HG02642 (cell line): Measurements from ENCODE around the gene TBC1D21.
"Not testable (repeated sequence)": the region's sequence is repeated elsewhere in the genome, so short reads cannot be mapped to it uniquely, and the experiment has no call there.

Source experiments
- ATAC-seq: cut with Tn5 transposase; IDR thresholded peaks from one replicate; pipeline ENCODE4 v1.9.1; 2021; ENCODE audit warnings: mild to moderate bottlenecking; ENCODE audit not compliant: unreplicated experiment, poor library complexity

TBC1D21 gene

DNA sequence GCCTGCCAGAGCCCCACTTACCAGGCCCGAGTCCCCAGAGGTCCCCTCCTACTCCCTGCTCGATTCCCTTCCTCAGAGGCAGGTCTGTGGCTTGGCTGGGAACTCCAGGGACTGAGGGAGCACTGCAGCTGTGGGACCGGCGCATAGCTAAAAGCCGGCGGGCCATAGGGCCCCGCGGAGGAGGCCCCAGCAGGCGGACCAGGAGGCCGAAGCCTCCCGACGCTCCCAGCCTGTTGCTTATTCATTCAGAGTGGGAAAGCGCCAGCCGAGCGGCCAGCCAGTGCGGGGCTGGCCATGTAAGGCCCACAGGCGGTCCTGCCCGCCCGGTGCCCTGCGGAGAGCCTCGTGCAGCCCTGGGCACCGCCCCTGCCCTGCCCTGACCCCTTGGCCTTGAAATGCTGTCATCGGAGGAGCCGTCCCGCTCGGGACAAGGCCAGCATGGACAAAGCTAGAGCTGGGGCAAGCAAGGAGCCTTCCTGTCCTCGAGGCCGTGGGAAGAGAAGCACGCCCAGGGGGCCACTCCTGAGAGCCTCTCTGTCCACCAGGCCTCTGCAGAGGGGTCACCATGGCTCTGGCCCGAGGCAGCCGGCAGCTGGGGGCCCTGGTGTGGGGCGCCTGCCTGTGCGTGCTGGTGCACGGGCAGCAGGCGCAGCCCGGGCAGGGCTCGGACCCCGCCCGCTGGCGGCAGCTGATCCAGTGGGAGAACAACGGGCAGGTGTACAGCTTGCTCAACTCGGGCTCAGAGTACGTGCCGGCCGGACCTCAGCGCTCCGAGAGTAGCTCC is 53.0 kb downstream of the TBC1D21 start, which contains the start of gene LOXL1:
Gene LOXL1, plus strand, starts transcription at position 244 of the 784 bp plus-strand sequence. Its CDS starts 322 bp downstream, at position 566.
- ATAC-seq: no peak

DNA sequence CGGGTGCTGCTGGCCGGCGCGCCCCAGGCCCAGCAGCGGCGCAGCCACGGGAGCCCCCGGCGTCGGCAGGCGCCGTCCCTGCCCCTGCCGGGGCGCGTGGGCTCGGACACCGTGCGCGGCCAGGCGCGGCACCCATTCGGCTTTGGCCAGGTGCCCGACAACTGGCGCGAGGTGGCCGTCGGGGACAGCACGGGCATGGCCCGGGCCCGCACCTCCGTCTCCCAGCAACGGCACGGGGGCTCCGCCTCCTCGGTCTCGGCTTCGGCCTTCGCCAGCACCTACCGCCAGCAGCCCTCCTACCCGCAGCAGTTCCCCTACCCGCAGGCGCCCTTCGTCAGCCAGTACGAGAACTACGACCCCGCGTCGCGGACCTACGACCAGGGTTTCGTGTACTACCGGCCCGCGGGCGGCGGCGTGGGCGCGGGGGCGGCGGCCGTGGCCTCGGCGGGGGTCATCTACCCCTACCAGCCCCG is 53.7 kb downstream of the TBC1D21 start:
- no peak for ATAC-seq

DNA sequence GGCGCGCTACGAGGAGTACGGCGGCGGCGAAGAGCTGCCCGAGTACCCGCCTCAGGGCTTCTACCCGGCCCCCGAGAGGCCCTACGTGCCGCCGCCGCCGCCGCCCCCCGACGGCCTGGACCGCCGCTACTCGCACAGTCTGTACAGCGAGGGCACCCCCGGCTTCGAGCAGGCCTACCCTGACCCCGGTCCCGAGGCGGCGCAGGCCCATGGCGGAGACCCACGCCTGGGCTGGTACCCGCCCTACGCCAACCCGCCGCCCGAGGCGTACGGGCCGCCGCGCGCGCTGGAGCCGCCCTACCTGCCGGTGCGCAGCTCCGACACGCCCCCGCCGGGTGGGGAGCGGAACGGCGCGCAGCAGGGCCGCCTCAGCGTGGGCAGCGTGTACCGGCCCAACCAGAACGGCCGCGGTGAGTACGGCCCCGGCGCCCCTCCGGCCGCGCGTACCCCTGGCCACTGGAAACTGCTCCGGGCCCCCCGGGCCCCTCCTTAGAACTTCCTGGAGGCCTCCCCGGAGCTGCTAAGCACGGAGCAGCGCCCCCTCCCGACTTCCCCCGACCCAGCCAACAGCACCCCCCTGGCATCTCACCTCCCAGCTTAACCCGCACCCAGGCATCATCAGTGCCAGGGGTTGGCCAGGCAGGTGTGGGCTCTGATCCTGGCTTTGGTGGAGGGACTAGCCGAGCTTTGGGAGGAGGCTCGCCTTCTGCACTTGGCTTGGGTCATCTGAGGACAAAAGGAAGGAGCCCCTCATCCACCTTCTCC is 54.3 kb downstream of the TBC1D21 start:
- ATAC-seq: no peak

DNA sequence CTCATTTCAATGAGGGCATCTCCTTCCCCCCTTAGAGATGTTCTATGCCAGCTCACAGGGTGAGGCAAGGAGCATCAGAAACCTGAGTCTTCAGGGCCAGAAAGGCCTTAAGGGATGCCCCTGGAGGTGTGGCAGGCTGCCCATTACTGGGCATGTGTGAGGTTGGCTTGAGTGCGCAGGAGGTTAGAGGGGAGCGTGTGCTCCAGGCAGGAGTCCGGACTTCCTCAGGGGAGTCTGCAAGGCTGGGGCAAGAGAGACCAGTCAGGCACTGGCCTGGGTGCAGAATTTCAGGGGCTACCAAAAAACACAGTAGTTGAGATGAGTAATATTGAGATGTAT is 54.8 kb downstream of the TBC1D21 start:
- no peak for ATAC-seq

DNA sequence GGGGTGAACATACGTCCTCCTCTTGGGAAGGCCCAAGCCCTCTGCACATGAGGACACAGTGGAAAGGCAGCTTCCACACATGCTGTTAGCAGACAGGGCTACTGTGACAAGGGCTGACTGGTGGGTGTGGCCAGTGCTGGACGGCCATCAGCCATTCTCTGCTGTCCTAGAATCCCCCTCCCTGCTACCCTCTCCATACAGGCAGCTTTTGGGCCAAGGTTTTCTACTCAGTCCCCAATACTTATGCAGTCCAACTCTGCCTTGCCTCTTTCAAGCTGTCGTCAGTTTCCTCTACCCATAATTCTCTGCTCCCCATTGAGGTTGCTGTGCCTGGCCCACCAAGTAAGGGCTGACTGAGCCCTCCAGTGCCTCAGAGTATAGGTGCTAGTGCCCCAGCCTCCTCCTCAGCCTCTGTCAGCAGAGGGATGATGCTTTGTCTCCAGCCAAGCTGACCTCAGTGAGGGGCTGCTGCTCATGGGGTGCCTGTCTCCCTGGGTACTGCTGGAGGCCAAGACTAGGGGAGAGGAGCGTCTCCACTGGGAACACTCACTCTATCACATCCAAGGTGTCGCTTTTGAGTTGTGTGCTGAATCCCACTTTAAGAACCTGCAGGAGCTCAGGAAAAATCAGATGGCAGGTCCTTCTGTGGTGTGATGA is 55.7 kb downstream of the TBC1D21 start:
- no peak for ATAC-seq

DNA sequence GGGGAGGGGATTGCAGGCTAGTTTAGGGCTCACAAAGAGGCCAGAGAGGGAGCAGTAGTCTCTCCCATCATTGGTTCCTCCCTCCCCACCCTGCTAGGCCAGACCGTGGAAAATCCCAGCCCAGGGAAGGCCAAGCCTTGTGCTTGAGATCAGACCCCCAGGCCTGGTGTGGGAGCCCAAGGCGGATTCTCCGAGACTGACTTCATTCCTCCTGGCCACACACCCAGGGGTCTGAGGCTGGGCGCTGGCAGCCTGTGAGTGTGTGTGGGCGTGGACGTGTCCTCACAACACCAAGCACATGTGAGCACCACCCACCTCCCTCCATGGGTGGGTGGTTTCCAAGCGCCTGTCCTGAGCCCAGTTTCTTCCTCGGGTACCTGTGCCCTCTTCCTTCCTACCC is 57.0 kb downstream of the TBC1D21 start:
- no peak for ATAC-seq

DNA sequence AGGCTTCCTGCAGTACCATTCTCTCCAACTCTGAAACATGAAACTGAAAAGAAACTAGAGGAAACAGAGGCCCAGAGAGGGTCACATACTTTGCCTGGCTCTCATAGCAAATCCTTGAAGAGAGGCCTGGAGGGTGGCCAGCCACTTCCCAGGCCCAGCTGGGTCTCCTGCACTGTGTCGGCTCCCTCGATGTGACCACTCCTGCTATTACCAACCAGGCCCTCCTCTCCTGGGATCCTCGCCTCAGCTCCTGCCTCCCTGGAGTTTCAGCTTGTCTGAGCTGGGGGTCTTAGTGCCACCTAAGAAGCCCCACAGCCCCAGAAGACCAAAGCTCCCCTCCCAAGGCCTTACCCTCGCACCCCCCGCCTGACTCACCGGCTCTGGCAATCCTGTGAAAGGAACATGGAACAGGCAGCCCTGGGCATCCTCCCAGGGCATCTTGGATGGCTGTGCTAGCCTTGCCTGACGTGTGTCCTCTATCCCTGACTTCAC is 57.5 kb downstream of the TBC1D21 start:
- no peak for ATAC-seq

DNA sequence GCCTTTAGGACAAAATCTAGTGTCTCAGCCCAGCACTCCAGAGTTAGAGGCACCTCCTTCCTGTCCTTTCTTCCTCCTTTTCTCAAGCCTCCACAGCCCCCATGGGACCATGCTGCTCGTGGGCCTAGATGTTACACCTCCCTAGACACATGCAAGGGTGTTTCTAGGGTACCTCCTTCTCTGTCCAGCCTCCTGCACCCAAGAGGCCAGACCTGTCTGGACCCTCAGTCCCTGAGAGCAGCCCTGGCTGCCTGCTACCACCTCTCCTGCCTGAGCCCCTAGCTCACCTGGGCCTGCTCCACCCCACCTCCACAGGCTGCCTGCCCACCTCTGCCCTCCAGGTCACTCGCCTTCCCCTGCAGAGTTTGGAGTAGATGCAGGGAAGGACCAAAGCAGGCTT is 58.1 kb downstream of the TBC1D21 start:
- no peak for ATAC-seq

DNA sequence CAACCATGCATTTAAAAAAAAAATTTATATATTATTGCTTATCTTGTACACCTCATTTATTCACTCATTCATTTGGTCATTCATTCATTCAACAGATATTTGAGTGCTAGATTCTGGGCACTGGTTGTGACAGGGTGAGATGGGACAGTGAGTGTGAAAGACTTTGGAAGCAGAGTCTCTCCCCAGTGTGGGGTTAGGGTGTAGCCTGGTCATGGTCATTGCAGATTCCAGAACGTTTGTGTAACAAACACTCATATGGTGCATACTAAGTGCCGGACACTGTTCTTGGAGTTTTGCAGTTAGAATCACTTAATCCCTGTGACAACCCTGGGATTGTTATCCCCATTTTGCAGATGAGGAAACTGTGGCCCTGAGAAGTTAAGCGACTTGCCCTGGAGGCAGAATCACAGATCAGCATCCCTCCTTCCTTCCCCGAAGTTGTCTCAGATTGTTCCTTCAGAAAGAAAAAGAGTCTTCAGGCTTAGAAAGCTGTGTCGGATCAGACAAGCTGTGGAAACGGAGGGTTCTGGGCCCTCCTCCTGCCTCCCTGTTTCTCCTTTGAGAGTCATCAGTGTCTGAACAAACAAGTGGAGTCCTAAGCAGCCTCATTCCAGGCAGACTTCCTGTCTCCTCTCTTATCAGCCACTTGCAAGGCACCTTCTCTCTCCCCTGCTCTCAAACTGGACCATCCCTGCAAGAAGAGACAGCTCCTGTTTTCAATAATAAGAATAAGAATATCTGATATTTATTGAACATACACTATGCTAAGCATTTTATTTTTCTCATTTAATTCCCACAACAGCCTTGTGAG is 59.2 kb downstream of the TBC1D21 start:
- no peak for ATAC-seq

DNA sequence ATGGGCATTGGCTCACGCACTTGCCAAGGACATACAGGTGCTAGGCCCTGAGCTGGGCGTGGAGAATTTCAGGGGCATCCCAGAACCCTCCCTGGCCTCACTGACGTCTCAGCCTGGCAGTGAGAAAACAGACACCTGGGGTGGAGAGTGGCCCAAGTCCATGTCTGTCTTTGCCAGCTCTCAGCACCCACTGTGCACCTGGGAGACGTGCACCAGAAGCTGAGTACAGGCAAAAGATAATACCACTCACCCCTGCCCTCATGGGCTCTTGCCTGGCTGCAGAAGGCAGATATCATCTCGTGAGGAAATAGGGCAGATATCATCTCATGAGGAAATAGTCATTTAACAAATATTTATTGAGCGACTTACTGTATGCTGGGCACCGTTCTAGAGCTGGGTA is 60.9 kb downstream of the TBC1D21 start:
- ATAC-seq: no peak

DNA sequence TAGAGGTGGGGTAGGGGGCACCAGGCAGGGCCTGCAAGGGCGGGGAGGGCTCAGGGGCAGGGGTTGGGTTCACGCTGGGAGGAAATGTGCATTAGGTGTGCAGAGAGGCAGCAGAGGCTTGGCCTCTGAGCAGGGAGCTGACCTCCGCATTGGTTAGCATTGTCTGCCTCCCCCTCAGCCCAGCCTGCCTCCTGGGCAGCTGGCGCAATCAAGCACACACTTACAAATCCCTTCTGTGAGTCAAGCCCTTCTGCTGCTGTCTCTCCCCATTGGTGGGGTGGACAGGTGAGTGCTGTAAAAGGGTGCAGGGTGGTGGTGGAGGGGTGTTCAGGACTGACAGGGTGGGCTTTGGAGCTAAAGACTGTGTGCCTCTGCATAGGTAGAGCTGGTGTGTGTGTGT is 62.2 kb downstream of the TBC1D21 start:
- no peak for ATAC-seq

DNA sequence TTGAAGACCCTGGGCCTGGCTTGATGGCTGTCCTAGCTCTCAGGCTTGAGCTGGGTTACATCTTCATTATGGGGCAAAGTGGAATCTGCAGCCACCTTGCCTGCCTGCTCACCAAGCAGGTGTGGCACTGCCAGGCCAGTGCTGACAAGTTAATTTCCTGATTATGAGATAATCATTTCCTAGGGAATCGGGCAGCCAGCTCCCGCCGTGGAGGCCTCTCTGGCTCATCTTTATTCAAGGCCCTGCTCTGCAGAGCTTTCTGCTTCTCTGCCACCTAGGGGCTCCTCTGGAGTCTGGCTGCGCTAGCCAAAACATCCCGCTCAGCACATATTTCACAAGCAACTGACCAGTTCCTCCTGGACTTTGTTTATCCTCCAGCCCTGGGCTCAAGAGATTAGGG is 62.8 kb downstream of the TBC1D21 start:
- ATAC-seq: no peak

DNA sequence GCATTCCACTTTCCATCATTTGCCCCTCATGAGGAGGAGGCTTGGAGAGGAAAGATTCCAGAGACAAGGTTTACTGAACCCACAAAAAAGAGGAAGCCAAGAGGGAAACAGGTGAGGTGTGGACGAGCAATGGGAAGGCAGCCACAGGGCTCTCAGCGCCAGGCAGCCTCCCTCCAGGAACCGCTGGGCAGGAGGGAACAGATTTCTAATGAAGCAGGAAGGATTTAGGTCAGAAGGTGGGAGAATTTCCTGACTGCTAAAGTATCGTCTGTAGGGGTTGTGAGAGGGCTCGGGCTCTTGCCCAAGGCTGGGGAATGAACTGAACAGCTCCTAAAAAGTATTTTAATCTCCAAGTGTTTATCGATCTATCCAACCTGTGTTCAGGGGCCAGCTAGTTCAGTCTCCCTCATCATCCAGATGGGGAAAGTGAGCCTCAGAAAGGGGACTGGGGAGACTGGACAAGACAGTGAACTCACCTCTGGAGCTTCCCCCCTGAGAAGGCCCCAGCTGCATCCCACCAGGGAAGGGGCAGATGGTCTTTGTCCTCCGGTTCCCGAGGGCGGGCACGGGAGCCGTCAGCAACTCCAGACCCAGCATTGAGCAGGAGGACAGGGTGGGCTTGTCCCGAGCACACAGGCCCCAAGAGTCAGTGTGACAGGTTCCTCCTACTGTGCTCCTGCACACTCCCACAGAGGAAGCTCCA is 63.4 kb downstream of the TBC1D21 start:
- ATAC-seq: no peak

DNA sequence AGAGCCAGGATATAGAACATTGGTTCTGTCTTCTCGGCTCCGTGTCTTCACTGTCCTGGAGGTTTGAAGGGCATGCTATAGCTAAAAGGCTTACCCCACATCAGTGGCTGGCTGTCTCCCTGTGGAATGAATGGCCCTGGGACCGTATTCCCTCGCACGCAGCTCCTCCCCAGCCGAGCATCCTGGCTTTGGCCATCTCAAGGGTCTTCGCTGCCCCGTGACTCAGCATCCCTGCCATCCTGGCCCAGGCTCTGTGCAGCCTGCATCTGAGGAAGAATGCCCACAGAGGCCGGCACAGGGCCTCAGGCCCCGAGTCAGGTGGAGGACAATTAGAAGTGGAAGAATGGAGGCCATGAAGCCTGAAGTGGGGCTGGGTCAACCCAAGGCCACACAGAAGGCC is 63.9 kb downstream of the TBC1D21 start:
- no peak for ATAC-seq

DNA sequence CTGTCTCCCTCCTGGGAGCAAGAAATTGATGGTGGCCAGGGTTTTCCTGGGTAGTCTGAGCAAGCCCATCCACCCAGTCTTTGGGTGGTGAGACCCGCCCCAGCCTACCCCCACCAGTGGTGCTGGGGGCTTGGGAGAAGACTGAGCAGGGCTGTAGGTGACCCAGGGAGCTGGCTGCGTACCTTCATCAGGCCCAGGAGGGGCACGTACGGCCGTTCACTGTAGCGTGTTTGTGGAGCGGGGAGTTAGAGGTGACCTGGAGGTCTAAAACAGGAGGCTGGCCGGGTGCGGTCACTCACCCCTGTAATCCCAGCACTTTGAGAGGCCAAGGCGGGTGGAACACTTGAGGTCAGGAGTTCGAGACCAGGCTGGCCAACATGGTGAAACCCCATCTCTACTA is 64.4 kb downstream of the TBC1D21 start:
- no peak for ATAC-seq

DNA sequence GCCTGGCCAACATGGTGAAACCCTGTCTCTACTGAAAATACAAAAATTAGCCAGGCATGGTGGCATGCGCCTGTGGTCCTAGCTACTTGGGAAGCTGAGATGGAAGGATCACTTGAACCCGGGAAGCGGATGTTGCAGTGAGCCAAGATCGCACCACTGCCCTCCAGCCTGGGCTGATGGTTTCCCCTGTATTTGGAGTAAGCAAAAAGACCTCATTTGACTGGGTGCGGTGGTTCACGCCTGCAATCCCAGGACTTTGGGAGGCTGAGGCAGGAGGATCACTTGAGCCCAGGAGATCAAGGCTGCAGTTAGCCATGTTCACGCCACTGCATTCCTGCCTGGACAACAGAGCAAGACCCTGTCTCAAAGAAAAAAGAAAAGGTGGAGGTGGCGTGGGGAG is 65.2 kb downstream of the TBC1D21 start:
- not testable (repeated sequence) for ATAC-seq
